Epithelial cell of proximal tubule (primary cell): Measurements from ENCODE around the gene SLC12A8. TPM values are rescaled to one million over a fixed set of nuclear protein-coding genes. Genes with fewer than 3 reads are reported as not detected.

Source experiments
- DNase-seq: peaks from one replicate; pipeline ENCODE4 v3.0.0-alpha.2; 2011; ENCODE audit warnings: low read depth
- H3K4me3 ChIP-seq: 2 replicates; pipeline ENCODE4 v1.5.1; 2011; ENCODE audit warnings: low read depth, mild to moderate bottlenecking, low read length
- CTCF ChIP-seq: conservative IDR thresholded peaks from 2 replicates; pipeline ENCODE4 v1.5.1; 2012; ENCODE audit warnings: low read depth, mild to moderate bottlenecking, low read length
- total RNA-seq: library from RNA; depleted of rRNA; stranded (reverse); fragments of >200 nt; gene quantifications from 2 replicates; pipeline ENCODE4 v1.2.3, GENCODE V29; 2015

SLC12A8 gene
- total RNA-seq, 1 donor from 2014 or later = 17.9 TPM

GRCh38 chr3:125250973-125251372, 38.4 kb upstream of the SLC12A8 start:
- DNase-seq = no peak
- no peak for TF ChIP-seq CTCF
- no peak overlapping the region for H3K4me3 ChIP-seq

GRCh38 chr3:125246237-125246636, 33.7 kb upstream of the SLC12A8 start:
- no peak overlapping the region for H3K4me3 ChIP-seq
- no peak for TF ChIP-seq CTCF
- no peak for DNase-seq

- H3K4me3 ChIP-seq = no peak overlapping the region
- no peak for TF ChIP-seq CTCF
- no peak for DNase-seq
These were observed 33.0 kb upstream of the SLC12A8 start for GRCh38 chr3:125245521-125245920.

- DNase-seq = no peak
- TF ChIP-seq CTCF = no peak
- no peak overlapping the region for H3K4me3 ChIP-seq
These were observed 27.9 kb upstream of the SLC12A8 start for GRCh38 chr3:125240496-125240895.

- TF ChIP-seq CTCF = no peak
- no peak for DNase-seq
- no peak overlapping the region for H3K4me3 ChIP-seq
These were observed 26.7 kb upstream of the SLC12A8 start for GRCh38 chr3:125239266-125239665.

GRCh38 chr3:125238759-125239158, 26.2 kb upstream of the SLC12A8 start:
- TF ChIP-seq CTCF = no peak
- no peak overlapping the region for H3K4me3 ChIP-seq
- DNase-seq = no peak

GRCh38 chr3:125236331-125236903, 23.9 kb upstream of the SLC12A8 start:
- H3K4me3 ChIP-seq = no peak overlapping the region
- no peak for DNase-seq
- no peak for TF ChIP-seq CTCF
